ENCODE data around the gene DNMBP.

GRCh38 chr10:99964791-99965190 lies 45.0 kb downstream of the DNMBP start:
- TF ChIP-seq EZH2phosphoT487 (IDR thresholded peaks at IDR 0.05; ENCODE audit: borderline replicate concordance) (no peak), CTCF (IDR thresholded peaks at IDR 0.05 in 2 of 3, conservative IDR thresholded peaks at IDR 0.05 in 1 of 3; ENCODE audit: borderline replicate concordance in 1 of 3, insufficient read depth in 1 of 3, low read depth in 2 of 3, low read length in 2 of 3) (peak in 1 of 3 experiments; percentile 30; a peak in 1 of 6 replicates), RAD21 (IDR thresholded peaks at IDR 0.05; ENCODE audit: low read depth) (peak; percentile 53), SIN3A (IDR thresholded peaks at IDR 0.05; ENCODE audit: low read depth) (no peak), EZH2 (IDR thresholded peaks at IDR 0.05) (no peak), CEBPB (IDR thresholded peaks at IDR 0.05; ENCODE audit: low read depth) (no peak), REST (IDR thresholded peaks at IDR 0.05; ENCODE audit: low read depth) (no peak), POLR2A (IDR thresholded peaks at IDR 0.05; ENCODE audit: borderline replicate concordance, extremely low read depth, insufficient read depth, insufficient read length) (no peak), ZNF274 (IDR thresholded peaks at IDR 0.05; ENCODE audit: low read depth, low read length) (no peak)
